SK-N-SH treated with all-trans-retinoic acid at 6 μM for 48 hours (cell line): Measurements from ENCODE around the gene SSBP4.

ENCODE experiments used
- ARNTL ChIP-seq: fragments of 450-650 bp; formaldehyde crosslinking; IDR thresholded peaks from 2 replicates; pipeline ENCODE4 v1.5.0; 2020; ENCODE audit warnings: low read depth, mild to moderate bottlenecking, moderate library complexity, borderline replicate concordance
- CREB5 ChIP-seq: fragments of 250-450 bp; sonication (Bioruptor Pico); IDR thresholded peaks from 2 replicates; pipeline ENCODE4 v1.5.1; 2020; ENCODE audit warnings: low read depth, mild to moderate bottlenecking, moderate library complexity
- CSDC2 ChIP-seq: fragments of 250-450 bp; sonication (Bioruptor Pico); IDR thresholded peaks from 2 replicates; pipeline ENCODE4 v1.5.0; 2020; ENCODE audit warnings: mild to moderate bottlenecking, moderate library complexity
- CSRNP3 ChIP-seq: fragments of 250-450 bp; sonication (Bioruptor Pico); IDR thresholded peaks from 2 replicates; pipeline ENCODE4 v1.5.1; 2021; ENCODE audit warnings: mild to moderate bottlenecking, moderate library complexity
- ISL1 ChIP-seq: fragments of 250-450 bp; sonication (Bioruptor Pico); IDR thresholded peaks from 2 replicates; pipeline ENCODE4 v2.1.2; 2022; ENCODE audit warnings: mild to moderate bottlenecking, moderate library complexity
- OSR1 ChIP-seq: fragments of 250-450 bp; sonication (Bioruptor Pico); IDR thresholded peaks from 2 replicates; pipeline ENCODE4 v1.8.0; 2022; ENCODE audit warnings: moderate library complexity, mild to moderate bottlenecking, inconsistent platforms
- PATZ1 ChIP-seq: fragments of 250-450 bp; sonication (Bioruptor Pico); IDR thresholded peaks from 2 replicates; pipeline ENCODE4 v1.8.0; 2020; ENCODE audit warnings: mild to moderate bottlenecking, moderate library complexity, borderline replicate concordance
- PPARA ChIP-seq: fragments of 250-450 bp; sonication (Bioruptor Pico); IDR thresholded peaks from 2 replicates; pipeline ENCODE4 v1.5.0; 2020; ENCODE audit warnings: mild to moderate bottlenecking, borderline replicate concordance
- RARB ChIP-seq: fragments of 250-450 bp; sonication (Bioruptor Pico); IDR thresholded peaks from 2 replicates; pipeline ENCODE4 v1.8.0; 2021; ENCODE audit warnings: mild to moderate bottlenecking, moderate library complexity
- TCF4 ChIP-seq: fragments of 250-450 bp; sonication (Bioruptor Pico); IDR thresholded peaks from 2 replicates; pipeline ENCODE4 v1.8.0; 2021; ENCODE audit warnings: mild to moderate bottlenecking, moderate library complexity, borderline replicate concordance
- TOX ChIP-seq: fragments of 250-450 bp; sonication (Bioruptor Pico); IDR thresholded peaks from 2 replicates; pipeline ENCODE4 v1.8.0; 2021; ENCODE audit warnings: mild to moderate bottlenecking, moderate library complexity, borderline replicate concordance
- ZFP3 ChIP-seq: fragments of 250-450 bp; sonication (Bioruptor Pico); IDR thresholded peaks from 2 replicates; pipeline ENCODE4 v1.5.0; 2020; ENCODE audit warnings: mild to moderate bottlenecking, moderate library complexity
- ZFP30 ChIP-seq: fragments of 450-650 bp; formaldehyde crosslinking; IDR thresholded peaks from 2 replicates; pipeline ENCODE4 v1.5.0; 2022; ENCODE audit warnings: mild to moderate bottlenecking, moderate library complexity
- ZNF8 ChIP-seq: fragments of 450-650 bp; formaldehyde crosslinking; IDR thresholded peaks from 2 replicates; pipeline ENCODE4 v1.5.0; 2020; ENCODE audit warnings: mild to moderate bottlenecking, moderate library complexity

GRCh38 chr19:18419699-18420460 is 682 bp downstream of the SSBP4 start:
- TF ChIP-seq CSDC2, result no peak
- no peak for TF ChIP-seq ARNTL (CRISPR knock-in tag)
- TF ChIP-seq ZFP3 (CRISPR knock-in tag), result no peak
- no peak for TF ChIP-seq PATZ1
- no peak for TF ChIP-seq CSRNP3 (CRISPR knock-in tag)
- no peak for TF ChIP-seq OSR1 (CRISPR knock-in tag)
- no peak for TF ChIP-seq PPARA (CRISPR knock-in tag)
- TF ChIP-seq TOX (CRISPR knock-in tag), result no peak
- no peak for TF ChIP-seq ZFP30 (CRISPR knock-in tag)
- TF ChIP-seq ISL1, result no peak
- TF ChIP-seq CREB5 (CRISPR knock-in tag), result no peak
- TF ChIP-seq RARB (CRISPR knock-in tag), result no peak
- TF ChIP-seq ZNF8, result no peak
- no peak for TF ChIP-seq TCF4 (CRISPR knock-in tag)
